SIG-M5 treated with dmso at 0.1 percent for 504 hours (cell line): Measurements from ENCODE around the gene CD8B2.
"Not testable (repeated sequence)": the region's sequence is repeated elsewhere in the genome, so short reads cannot be mapped to it uniquely, and the experiment has no call there.

Experiments
- DNase-seq: peaks from one replicate; lab custom pipeline; 2025; ENCODE audit not compliant: unreplicated experiment; lab: John Stamatoyannopoulos, UW

The CD8B2 gene

DNA sequence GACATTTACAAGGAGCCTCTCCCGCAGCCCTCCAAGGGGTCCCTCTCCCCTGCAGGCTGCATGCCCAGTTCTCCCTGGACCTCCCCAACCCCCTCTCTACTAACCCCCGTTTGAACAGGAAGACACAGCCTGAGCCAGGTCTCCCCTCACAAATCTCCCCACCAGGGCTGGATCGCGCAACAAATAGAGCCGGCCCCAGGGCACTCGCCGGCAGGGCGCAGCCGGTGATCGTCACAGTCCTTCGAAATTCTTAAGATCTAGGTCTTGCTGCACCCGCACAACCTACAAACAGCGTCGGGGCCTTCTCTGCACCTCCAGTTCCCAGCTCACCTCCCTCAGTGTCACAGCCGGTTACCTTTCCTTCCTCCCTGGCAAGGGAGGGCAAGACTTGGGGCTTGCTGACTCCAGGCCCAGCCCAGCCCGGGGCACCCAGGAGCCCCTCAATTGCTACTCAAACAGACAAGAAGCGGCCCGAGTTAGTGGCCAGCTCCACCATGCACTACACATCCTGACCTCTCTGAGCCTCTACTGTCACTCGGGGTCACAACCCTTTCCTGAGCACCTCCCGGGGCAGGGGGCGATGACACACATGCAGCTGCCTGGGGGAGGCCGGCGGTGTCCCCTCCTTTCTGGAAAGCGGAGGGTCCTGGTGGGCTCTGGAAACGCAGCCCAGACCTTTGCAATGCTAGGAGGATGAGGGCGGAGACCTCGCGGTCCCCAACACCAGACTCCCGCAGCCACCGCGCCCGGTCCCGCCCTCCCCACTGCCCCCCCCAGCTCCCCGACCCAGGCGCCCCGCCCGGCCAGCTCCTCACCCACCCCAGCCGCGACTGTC is at the start of gene CD8B2:
Gene CD8B2, plus strand, starts transcription at position 814 of the 835 bp plus-strand sequence. CDS start 63 bp downstream, outside the sequence.
- DNase-seq: not testable (repeated sequence)

- DNase-seq: not testable (repeated sequence)
Measured at GRCh38 chr2:106461882-106462281, 25.3 kb upstream of the CD8B2 start.

- not testable (repeated sequence) for DNase-seq
Measured at GRCh38 chr2:106467516-106467915, 19.6 kb upstream of the CD8B2 start.

GRCh38 chr2:106468107-106468506 is 19.1 kb upstream of the CD8B2 start, which contains the start of gene RGPD3:
Gene RGPD3, minus strand, starts transcription at chr2:106468413. Its CDS starts 125 bp downstream, at chr2:106468288.
- not testable (repeated sequence) for DNase-seq

DNA sequence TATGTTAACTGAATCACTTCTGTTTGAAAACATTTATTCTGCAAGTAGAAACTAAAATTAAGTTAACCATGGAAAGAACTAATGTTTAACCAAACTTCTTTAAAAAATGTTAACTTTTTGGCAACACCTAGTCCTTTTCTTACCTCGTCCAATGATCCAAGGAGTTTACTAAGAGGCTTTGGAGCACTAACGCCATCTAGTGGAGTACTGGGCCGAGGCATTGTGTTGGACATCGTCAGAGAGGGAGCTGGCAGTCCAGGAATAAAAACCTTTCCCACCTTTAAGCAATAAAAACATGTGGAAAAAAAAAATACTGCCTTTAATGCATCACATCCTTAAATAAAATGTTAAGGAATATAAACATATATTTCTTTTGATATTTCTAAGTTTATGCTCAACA is 16.5 kb upstream of the CD8B2 start:
- DNase-seq: not testable (repeated sequence)

DNA sequence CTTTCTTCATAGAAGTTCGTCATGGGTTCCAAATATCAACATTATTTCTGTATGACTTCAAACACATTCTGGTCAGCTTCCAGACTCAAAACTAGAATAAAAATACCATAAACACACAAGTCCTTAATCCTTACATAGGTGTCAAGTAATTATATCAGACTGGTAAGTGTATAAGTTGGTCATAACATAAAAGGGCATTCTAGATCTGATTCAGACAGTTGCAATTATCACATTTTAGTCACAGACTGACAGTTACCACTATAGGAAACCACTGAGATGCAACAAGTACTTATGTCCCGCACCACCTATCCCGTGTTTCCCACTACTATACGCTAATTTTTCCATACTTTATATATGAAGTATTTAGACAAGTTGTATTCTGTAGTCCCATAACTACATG is 9.5 kb upstream of the CD8B2 start:
- not testable (repeated sequence) for DNase-seq

- not testable (repeated sequence) for DNase-seq
Measured at GRCh38 chr2:106479563-106479962, 7.6 kb upstream of the CD8B2 start.

DNA sequence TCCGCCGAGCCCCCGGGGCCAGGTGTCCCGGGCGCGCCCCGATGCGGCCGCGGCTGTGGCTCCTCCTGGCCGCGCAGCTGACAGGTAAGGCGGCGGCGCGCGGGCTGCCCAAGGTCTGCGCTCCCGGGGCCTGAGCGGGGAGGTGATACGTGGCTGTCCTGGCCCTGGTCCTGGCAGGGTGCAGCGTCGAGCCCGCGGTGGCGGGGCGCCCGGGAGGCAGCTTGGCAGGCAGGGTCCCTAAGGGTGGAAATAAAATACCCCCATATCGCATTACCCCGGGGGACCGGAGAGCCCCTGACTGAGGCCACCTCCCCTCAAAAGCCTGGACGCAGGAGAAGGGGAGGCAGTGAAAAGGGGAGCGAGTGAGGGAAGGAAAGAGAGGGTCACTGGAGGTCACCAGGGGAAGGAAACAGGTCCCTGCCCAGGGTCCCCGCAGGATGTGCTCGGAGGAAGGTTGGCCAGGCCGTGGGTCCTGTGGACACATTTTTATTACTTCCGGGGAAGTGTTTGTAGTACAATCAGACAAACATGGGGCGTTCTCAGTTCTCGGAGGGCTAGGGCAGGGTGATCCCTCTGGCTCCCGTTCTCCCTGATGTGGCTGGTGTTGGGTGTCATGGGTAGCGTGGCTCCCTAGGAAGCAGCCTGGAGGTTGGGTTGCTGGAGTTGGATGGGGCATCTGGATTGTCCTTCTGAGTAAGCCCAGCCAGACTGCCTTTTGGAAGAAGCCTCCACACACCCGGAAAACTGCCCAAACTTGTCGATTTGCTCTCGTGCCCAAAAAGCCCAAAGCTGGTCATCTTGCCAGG is 425 bp downstream of the CD8B2 start:
- not testable (repeated sequence) for DNase-seq

- DNase-seq: not testable (repeated sequence)
Measured at GRCh38 chr2:106489701-106490100, 2.5 kb downstream of the CD8B2 start.

DNA sequence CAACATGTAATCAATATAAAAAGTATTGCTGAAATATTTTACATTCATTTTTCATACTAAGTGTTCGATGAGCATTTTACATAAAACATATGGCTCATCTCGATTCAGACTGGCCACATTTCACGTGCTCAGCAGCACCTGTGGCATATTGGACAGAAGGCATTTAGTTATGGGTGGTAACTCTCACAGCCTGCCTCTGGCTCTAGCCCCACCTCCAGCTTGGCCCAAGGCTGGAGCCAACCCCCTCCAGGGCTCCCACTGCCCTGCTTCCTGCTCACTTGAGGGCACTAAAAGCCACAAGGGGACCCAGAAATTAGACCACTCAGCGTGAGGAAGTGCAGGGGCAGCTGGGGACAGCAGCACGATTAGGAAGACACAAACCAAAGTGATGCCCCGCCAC is 5.2 kb downstream of the CD8B2 start:
- DNase-seq: not testable (repeated sequence)

- DNase-seq: not testable (repeated sequence)
Measured at GRCh38 chr2:106492913-106493312, 5.7 kb downstream of the CD8B2 start.

- DNase-seq: not testable (repeated sequence)
Measured at GRCh38 chr2:106498549-106498948, 11.4 kb downstream of the CD8B2 start.

DNA sequence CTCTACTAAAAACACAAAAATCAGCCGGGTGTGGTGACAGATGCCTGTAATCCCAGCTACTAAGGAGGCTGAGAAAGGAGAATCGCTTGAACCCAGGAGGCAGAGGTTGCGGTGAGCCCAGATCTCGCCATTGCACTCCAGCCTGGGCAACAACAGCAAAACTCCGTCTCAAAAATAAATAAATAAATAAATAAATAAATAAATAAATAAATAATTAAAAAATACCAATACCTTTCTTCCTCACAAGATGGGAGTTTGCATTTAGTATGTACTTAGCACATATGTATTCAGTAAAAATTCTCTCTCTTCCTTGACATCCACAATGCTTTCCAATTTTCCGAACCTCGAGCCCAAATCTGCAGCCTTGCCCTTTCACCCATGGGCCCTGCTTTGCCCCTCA is 13.2 kb downstream of the CD8B2 start:
- DNase-seq: not testable (repeated sequence)

DNA sequence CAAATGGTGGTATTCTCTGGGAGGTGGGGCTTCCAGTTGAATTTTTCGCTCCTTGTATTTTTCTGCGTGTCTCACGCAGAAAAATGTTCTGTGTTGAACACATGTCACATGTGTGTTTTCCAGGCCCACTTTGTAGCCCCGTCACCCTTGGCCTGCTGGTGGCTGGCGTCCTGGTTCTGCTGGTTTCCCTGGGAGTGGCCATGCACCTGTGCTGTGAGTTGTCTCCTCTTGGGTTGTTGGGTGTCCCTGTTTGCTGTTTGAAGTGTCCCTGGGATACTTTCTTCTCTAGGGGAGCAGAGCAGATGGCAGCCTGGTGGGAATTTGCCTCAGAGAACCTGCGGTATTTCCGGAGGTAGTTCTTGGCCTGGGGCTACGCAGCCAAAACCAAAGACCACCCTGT is 15.2 kb downstream of the CD8B2 start:
- not testable (repeated sequence) for DNase-seq

DNA sequence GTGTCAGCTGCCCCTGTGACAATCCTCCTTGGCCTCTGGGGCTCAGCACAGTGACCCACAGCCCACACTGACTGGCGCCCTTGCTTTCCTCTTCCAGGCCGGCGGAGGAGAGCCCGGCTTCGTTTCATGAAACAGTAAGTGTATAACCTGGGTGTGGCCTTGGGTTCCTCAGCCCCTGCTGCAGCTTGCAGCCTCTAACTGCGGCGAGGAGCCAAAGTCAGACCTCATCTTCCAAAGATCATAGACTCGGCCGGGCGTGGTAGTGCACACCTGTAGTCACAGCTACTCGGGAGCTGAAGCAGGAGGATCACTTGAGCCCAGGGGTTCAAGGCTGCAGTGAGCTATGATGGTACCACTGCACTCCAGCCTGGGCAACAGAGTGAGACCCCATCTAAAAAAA is 17.0 kb downstream of the CD8B2 start:
- DNase-seq: not testable (repeated sequence)

DNA sequence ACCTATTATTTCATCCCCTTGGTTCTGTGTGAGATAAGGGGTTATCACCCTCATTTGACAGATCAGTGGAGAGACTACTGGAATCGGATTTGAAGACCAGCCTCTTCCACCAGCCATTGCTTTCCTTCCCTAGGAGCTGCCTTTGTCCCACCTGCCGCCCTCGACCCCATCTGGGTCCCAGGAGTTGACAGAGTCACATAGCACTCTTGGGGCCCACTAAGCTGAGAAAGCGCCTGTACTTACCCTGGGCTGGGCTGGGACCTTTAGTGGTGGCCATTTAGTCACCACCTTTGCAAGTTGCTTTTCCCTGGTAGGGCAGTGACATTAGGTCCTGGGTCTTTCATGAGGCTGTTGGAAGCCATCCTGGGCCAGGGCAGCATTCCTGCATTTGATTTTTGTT is 17.6 kb downstream of the CD8B2 start:
- not testable (repeated sequence) for DNase-seq

DNA sequence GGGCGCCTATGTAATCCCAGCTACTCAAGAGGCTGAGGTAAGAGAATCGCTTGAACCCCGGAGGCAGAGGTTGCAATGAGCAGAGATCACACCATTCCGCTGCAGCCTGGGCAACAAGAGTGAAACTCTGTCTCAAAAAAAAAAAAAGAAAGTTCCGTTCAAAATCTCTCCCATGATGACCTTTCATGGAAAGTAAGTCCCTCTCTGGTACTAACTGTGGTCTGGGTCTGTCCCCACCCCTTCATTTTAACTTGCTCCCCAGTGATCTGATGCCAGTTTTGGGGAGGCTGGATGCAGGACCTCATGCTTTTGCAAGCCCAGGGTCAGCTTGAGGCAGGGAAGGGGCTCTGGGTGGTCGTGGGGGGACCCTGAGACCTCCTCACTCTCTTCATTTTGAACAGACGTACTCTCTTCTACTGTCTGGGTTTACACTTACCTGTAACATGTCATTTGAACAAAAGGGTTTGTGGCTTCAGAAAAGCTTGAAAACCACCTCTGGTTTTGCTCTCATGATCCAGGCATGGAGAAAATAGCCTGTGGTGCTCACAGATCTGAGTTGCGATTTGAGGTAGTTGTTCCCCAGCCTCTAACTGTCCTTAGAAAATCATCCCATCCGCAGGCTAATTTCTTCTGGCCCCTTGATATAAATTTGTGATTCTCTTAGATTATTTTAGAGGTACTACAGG is 19.0 kb downstream of the CD8B2 start:
- DNase-seq: not testable (repeated sequence)

- not testable (repeated sequence) for DNase-seq
Measured at GRCh38 chr2:106508660-106509373, 21.7 kb downstream of the CD8B2 start.

DNA sequence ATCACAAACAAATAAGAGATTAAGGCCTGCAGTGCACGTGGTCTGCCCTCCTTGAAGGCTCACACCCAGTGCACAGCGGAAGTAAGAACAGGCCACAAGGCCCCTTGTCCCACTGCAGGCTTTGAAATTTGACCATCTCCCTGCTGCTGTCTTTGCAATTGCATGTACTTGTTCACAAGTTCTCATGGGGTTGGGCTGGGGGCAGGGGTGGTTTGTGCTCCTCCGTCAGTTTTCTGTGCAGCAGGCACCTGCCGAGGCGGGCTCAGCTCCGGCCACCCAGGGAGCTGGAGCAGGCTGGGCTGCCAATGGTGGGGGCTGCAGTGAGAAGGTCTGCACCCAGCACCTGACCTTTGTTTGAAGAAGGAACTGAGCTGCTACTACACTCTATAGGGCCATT is 22.2 kb downstream of the CD8B2 start:
- not testable (repeated sequence) for DNase-seq

DNA sequence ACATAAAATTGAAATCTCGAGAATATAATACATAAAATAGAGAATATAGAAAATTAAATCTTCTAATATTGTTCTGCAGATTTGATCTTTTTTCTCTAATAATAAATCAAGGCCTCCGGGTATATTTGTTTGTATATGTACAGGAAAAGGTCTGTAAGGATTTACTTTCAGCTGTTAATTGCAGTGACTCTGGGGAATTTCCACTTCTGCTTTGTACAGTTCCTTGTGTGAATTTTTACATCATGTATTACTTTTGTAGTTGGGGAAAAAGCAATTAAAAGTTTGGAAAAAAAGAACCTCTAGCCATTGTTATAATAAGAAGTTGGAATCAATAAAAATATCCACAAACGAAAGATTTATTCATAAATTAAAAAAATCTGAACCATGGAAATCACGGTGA is 23.6 kb downstream of the CD8B2 start:
- DNase-seq: not testable (repeated sequence)
